Muscle layer of colon (tissue), 2 donors: ENCODE measurements around the gene GPR162.
A peak's percentile ranks its signal among the peaks of the same experiment; 100 is the strongest.
"Not testable (repeated sequence)": the region's sequence is repeated elsewhere in the genome, so short reads cannot be mapped to it uniquely, and the experiment has no call there.

ENCODE experiments used
- H3K27ac ChIP-seq: one replicate; pipeline ENCODE4 v1.7.0; 2013; ENCODE audit warnings: low read depth, mild to moderate bottlenecking, low read length, moderate library complexity
- H3K27me3 ChIP-seq, 2 donors: one replicate each; pipeline ENCODE4 v1.7.0; 2013; ENCODE audit warnings: low read length in 2 of 2, mild to moderate bottlenecking in 2 of 2; ENCODE audit not compliant: insufficient read depth in 2 of 2, control insufficient read depth in 1 of 2
- H3K36me3 ChIP-seq: one replicate; pipeline ENCODE4 v1.7.0; 2013; ENCODE audit warnings: mild to moderate bottlenecking, low read length; ENCODE audit not compliant: insufficient read depth
- H3K4me1 ChIP-seq: one replicate; pipeline ENCODE4 v1.7.0; 2013; ENCODE audit warnings: mild to moderate bottlenecking, low read length; ENCODE audit not compliant: insufficient read depth
- H3K4me3 ChIP-seq, 2 donors: one replicate each; pipeline ENCODE4 v1.7.0; 2013; ENCODE audit warnings: low read length in 2 of 2, low read depth in 1 of 2, mild to moderate bottlenecking in 1 of 2, moderate library complexity in 1 of 2
- H3K9ac ChIP-seq: one replicate; pipeline ENCODE4 v1.7.0; 2013; ENCODE audit warnings: low read length
- H3K9me3 ChIP-seq: one replicate; pipeline ENCODE4 v1.7.0; 2013; ENCODE audit warnings: mild to moderate bottlenecking, low read length
- donor health status: abdominal sarcoma.
- donor health status: Adenocarcinoma of cecum.

GPR162 gene

DNA sequence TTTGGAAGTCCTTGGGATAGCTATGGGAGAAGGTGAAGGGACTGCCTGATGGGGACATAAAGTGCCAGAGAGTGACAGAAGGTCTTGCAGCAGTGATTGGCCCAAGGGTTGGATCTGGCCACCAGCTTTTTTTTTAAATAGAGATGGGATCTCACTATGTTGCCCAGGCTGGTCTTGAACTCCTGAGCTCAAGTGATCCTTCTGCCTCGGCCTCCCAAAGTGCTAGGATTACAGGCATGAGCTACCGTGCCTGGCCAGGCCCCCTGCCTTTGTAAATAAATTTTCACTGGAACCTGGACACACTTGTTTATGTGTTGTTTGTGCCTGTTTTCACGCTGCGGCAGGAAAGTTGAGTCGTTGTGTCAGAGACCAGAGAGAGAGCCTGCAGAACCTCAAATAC lies 43.7 kb downstream of the GPR162 start:
- peaks cover 25% of the 10 kb centered on the region for H3K4me1 ChIP-seq
- not testable (repeated sequence) for H3K27me3 ChIP-seq, H3K9me3 ChIP-seq, H3K4me3 ChIP-seq, H3K9ac ChIP-seq, H3K27ac ChIP-seq
- peaks cover 60% of the 10 kb centered on the region for H3K36me3 ChIP-seq

DNA sequence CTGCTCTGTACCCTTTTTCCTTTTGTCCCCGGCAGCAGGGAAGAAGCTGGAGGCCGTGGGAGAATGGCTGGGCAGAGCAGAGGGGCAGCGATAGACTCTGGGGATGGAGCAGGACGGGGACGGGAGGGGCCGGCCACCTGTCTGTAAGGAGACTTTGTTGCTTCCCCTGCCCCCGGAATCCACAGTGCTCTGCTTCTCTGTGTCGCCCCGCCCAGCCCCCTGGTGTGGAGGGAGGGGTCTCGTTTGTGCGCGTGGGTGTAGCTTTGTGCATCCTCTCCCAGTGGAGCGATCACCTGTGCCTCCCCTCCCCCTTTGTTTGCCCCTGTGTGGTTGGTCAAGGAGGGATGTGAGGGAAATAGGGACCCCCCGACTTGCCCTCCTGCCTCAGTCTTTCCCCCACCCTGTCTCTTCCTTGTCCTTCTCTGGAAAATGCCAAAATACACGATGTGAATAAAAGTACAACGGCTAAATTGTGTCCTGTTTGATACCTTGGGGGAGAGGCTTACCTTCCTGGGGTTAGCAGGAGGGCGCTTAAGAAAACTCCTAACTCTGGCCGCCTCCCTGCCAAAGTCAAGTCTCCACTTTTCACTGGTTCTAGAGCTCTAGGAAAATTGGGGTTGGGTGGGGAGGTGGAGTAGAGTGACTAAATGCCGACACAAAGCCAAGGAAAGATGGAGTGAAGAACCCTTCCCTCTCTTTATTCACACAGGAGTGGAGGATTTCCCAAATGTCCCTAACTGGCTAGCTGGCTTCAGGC lies 44.7 kb downstream of the GPR162 start:
- Histone ChIP-seq H3K36me3 (peaks cover 60% of the 10 kb centered on the region), H3K9ac (peak overlapping the region; percentile 59), H3K4me3 (peak overlapping the region; percentile 28 to 61)

DNA sequence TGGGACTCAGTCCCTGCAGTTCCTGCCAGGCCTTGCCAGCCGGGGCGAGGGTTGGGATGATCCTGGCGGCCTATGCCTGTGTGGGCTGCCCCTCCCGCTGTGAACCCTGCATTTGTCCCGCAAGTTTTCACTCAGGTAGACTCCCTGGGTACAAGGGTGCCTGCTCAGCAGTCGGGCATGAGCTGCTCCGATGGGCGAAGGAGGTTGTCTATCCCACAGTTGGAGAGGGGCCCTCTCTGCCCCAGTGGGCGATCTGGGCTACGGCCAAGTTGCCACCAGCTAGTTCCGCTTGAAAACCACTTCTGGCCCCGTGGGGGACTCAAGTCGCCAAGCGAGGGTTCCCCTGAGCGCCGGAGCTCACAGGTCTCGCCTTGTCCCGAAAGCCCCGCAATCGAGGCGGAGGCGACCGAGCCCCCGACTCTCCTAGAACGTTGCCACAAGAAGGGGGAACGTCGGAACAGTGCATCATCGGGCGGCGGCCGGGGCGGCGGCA lies 45.3 kb downstream of the GPR162 start:
- Histone ChIP-seq H3K36me3 (peaks cover 56% of the 10 kb centered on the region), H3K9ac (peak overlapping the region; percentile 59), H3K4me3 (peak overlapping the region; percentile 28 to 61), H3K27me3 (no peaks in the 10 kb centered on the region), H3K27ac (peak overlapping the region; percentile 80), H3K9me3 (no peaks in the 10 kb centered on the region), H3K4me1 (peaks cover 33% of the 10 kb centered on the region)

More for the DNA sequence above, 44.7 kb downstream of the GPR162 start:
- Histone ChIP-seq H3K27ac (peak overlapping the region; percentile 80), H3K9me3 (no peaks in the 10 kb centered on the region), H3K27me3 (no peaks in the 10 kb centered on the region), H3K4me1 (peaks cover 27% of the 10 kb centered on the region)

DNA sequence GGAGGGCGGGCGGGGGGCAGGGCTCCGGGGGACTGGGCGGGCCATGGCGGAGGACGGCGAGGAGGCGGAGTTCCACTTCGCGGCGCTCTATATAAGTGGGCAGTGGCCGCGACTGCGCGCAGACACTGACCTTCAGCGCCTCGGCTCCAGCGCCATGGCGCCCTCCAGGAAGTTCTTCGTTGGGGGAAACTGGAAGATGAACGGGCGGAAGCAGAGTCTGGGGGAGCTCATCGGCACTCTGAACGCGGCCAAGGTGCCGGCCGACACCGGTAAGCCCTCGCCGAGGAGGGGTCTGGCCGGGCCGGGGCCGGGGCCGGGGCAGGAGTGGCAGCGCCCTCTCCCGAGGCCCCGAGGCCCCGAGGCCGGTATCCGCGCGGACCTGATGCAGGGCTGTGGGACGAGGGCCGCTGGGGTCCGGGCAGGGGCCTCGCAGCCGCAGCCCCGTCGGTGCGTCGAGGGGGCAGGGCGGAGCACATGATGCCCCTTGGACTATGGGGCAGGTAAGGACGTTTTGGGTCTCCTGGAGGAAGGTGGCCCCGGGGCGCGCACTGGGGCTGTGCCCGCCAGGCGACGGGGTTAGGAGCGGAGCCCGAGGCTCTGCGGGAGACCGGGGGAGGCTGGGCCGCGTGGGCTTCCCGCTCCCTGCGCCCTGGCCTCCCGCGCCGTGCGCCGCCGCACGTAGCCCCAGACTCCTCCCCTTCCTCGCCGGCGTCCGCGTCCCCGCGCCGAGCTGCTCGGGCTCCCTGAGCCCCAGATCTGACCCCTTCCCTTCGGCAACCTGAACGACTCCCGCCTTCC lies 46.0 kb downstream of the GPR162 start, which contains the start of gene TPI1:
Gene TPI1, plus strand, starts transcription at position 119 of the 798 bp plus-strand sequence. Its CDS starts 36 bp downstream, at position 155.
- H3K27ac ChIP-seq: peak within 1 kb of the TSS; percentile 97
- peak within 1 kb of the TSS; percentile 85 for H3K9ac ChIP-seq
- no peaks in the 10 kb centered on the region for H3K9me3 ChIP-seq
- H3K36me3 ChIP-seq: peaks cover 50% of the 10 kb centered on the region
- H3K27me3 ChIP-seq: no peaks in the 10 kb centered on the region
- H3K4me1 ChIP-seq: peaks cover 36% of the 10 kb centered on the region
- H3K4me3 ChIP-seq: peak within 1 kb of the TSS; percentile 83 to 94

DNA sequence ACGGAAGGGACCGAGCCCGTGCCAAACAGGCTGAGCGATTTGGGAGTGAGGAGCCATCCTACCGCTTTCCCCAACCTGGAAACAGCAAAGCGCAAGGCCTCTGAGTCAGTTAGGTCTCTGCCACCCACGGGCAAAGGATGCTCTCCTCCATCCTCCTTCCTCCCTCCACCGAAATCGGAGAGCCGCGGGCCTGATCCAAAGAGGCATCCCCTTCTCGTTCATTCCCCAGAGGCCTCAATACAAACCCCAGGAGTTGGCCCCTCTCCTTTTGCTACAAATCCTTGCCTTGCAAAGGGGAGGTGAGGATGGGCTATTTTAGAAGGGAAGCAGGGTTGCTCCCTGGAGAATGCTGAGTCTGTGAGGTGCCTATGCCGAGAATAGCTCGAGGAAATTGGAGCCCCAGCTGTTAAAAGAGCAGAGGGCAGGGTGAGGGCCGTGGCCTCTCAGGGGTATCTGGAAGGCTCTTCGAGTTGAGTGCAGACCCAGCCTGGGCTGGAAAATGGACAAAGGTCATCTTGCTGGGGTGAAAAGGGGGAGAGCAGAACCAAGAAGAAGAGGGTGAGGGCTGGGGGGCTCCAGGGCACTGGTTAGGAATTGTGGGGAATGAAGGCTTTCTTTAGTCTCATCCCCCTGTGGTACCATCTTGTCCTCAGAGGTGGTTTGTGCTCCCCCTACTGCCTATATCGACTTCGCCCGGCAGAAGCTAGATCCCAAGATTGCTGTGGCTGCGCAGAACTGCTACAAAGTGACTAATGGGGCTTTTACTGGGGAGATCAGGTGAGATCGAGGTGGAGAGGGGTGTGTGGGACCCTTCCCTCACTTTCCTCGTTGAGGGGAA lies 46.8 kb downstream of the GPR162 start:
- H3K9me3 ChIP-seq: no peaks in the 10 kb centered on the region
- H3K27me3 ChIP-seq: no peaks in the 10 kb centered on the region
- H3K27ac ChIP-seq: peak overlapping the region; percentile 97
- H3K9ac ChIP-seq: peak overlapping the region; percentile 85
- peak overlapping the region; percentile 83 to 94 for H3K4me3 ChIP-seq
- peaks cover 42% of the 10 kb centered on the region for H3K36me3 ChIP-seq
- H3K4me1 ChIP-seq: peaks cover 36% of the 10 kb centered on the region

DNA sequence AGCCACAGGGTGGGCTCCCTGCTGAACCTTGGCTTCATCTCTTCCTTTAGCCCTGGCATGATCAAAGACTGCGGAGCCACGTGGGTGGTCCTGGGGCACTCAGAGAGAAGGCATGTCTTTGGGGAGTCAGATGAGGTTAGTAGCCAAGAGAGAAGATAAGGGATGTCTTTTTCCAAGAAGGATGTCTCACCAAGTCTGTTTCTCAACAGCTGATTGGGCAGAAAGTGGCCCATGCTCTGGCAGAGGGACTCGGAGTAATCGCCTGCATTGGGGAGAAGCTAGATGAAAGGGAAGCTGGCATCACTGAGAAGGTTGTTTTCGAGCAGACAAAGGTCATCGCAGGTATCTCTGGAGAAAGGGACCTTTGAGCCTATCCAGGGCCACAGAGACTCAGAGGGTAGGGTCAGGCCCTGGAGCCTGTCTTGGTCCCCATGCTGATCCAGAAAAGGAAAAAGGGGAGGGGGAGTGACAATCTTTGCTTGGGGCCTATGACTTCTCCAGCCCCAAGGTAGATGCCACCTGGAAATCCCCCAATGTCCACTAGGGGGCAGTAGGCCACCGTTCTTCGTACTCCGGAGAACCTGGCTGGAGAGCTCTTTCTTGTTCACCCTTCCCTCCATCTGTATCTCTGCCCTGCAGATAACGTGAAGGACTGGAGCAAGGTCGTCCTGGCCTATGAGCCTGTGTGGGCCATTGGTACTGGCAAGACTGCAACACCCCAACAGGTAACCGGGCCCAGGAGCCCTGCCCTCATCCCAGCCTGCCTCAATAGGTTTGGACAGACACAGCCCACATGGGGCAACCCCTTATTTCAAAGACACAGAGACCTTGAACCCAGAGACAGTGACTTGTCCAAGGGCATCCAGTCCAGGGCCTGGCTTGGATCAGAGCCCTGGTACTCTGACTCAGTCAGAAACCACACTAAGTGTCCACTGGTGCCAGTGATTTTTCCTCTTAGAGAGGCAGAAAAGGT lies 47.7 kb downstream of the GPR162 start:
- Histone ChIP-seq H3K27me3 (no peaks in the 10 kb centered on the region), H3K9me3 (no peaks in the 10 kb centered on the region), H3K4me3 (peak overlapping the region in 1 of 2 donors; percentile 94), H3K9ac (peak overlapping the region; percentile 85), H3K4me1 (peaks cover 36% of the 10 kb centered on the region), H3K36me3 (peaks cover 34% of the 10 kb centered on the region), H3K27ac (no peak overlapping the region)

DNA sequence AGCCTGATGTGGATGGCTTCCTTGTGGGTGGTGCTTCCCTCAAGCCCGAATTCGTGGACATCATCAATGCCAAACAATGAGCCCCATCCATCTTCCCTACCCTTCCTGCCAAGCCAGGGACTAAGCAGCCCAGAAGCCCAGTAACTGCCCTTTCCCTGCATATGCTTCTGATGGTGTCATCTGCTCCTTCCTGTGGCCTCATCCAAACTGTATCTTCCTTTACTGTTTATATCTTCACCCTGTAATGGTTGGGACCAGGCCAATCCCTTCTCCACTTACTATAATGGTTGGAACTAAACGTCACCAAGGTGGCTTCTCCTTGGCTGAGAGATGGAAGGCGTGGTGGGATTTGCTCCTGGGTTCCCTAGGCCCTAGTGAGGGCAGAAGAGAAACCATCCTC lies 48.7 kb downstream of the GPR162 start:
- H3K36me3 ChIP-seq: peaks cover 24% of the 10 kb centered on the region
- H3K9me3 ChIP-seq, H3K4me3 ChIP-seq, H3K27ac ChIP-seq, H3K9ac ChIP-seq, H3K27me3 ChIP-seq: not testable (repeated sequence)
- H3K4me1 ChIP-seq: peaks cover 36% of the 10 kb centered on the region

DNA sequence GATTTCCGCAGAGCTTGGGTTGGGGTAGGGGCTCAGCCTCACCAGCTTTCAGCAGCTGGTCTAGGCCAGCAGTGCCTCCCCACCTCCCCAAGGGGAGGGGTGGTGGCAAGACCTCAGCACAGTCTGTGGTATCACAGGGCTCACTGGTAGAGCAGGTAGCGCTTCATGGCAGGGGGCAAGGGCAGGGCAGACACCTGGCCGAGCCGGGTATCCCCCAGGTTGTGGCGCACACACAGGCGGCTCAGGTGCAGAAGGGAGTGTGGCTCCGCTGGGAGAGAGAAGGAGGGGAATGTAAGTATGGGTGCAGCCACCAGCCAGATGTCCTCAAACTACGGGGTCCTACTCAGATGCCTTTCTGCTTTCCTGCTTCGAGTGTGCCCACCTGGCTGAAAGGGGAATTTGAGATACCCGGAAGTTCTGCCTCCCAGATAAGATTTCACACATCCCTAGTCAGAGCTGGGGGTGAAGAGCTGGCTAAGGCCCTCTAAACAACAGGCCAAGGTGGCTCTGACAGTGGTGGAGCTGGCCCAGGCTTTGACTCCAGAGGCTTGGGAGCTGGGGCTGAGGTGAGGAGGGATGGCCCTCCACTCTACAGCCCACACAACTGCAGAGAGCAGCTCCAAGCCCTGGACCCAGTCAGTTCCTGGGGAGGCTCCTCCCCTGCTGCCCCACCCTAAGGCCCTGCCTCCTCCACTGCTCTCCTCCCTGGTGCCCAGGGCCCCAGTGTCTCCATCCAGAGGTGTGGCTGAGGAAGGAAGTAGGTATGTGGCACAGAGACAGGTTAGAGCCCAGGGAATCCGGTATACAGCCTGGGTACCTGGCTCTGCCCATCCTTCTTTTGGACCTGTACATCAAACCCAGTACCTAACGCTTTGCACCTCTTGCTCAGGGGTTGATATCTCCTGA lies 49.7 kb downstream of the GPR162 start:
- peak overlapping the region in 1 of 2 donors; percentile 98 for H3K4me3 ChIP-seq
- peaks cover 24% of the 10 kb centered on the region for H3K36me3 ChIP-seq
- no peaks in the 10 kb centered on the region for H3K9me3 ChIP-seq
- H3K27ac ChIP-seq: peak overlapping the region; percentile 48
- H3K4me1 ChIP-seq: peaks cover 36% of the 10 kb centered on the region
- H3K9ac ChIP-seq: peak overlapping the region; percentile 66
- no peaks in the 10 kb centered on the region for H3K27me3 ChIP-seq

DNA sequence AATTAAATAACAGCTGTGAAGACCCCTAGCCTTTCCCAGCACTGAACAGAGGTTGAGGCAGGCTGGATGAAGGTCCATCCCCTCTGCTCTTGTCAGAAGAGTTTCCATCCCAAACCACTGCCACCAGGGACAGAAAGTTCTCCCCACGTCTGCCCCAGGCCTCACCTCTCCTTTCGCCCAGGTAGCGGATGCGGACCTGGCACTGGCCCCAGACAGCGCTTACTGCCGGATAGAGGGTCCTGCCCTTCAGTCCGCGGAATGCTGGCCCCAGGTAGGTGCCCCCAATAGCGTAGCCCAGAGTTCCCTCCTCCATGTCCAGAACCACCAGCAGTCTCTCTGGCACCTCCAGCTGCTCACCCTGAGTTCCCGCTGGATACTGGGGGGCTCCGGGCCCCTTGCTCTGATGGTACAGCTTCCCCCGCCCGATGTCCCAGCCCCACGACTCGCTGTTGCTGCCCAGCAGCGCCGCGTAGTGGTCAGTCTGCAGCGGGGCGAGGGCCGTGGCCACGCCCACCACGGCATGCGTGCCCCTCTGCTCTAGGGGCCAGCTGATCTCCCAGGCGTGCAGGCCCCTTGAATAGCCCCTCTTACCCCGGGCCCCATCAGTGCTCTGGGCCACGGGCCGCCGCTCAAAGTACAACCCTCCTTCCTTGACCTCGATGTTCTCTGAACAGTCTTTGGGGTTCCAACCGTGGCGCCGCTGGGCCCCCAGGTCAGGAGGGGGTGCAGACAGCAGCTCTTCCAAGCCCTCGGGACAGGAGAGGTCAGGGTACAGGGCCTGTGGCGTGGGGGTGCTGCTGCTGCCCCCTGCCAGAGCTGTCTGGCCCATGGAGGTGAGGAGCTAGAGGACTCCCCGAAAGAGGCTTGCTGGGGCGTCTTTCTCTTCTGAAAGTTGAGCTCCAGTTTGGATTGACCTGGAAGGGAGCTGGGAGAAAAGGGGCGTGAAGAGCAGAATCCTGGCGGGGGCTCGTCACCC lies 50.7 kb downstream of the GPR162 start:
- Histone ChIP-seq H3K27me3 (no peaks in the 10 kb centered on the region), H3K27ac (peak overlapping the region; percentile 90), H3K4me1 (peaks cover 30% of the 10 kb centered on the region), H3K4me3 (peak overlapping the region; percentile 92 to 98), H3K36me3 (peaks cover 24% of the 10 kb centered on the region), H3K9ac (peak overlapping the region; percentile 91), H3K9me3 (no peaks in the 10 kb centered on the region)
